Measurements from ENCODE around the gene RAB6B.

- TF ChIP-seq CTCF (conservative IDR thresholded peaks at IDR 0.05 in 1 of 2, IDR thresholded peaks at IDR 0.05 in 1 of 2; ENCODE audit: extremely low read depth in 1 of 2, insufficient read depth in 1 of 2, low read depth in 1 of 2, low read length in 2 of 2) (peak; percentile 46 to 70), EZH2 (IDR thresholded peaks at IDR 0.05; ENCODE audit: borderline replicate concordance, low read length) (no peak)
Measured at GRCh38 chr3:133938770-133939462, 43.2 kb upstream of the RAB6B start.

Data from mammary epithelial cell (primary cell).